ENCODE results near the gene SLAIN2. TPM values are rescaled to one million over a fixed set of nuclear protein-coding genes. Genes with fewer than 3 reads are reported as not detected.

SLAIN2 gene
- total RNA-seq, 1 donor, result 83.7 TPM

GRCh38 chr4:48372272-48372671 is 30.9 kb downstream of the SLAIN2 start:
- H3K9me3 ChIP-seq (ENCODE audit: low read depth, low read length), result no peaks in the 10 kb centered on the region
- H3K27me3 ChIP-seq (ENCODE audit: insufficient read depth, low read length), result no peaks in the 10 kb centered on the region
- H3K4me1 ChIP-seq (ENCODE audit: insufficient read depth, low read length), result no peaks in the 10 kb centered on the region
- no peak overlapping the region for H3K4me3 ChIP-seq (ENCODE audit: low read length)

DNA sequence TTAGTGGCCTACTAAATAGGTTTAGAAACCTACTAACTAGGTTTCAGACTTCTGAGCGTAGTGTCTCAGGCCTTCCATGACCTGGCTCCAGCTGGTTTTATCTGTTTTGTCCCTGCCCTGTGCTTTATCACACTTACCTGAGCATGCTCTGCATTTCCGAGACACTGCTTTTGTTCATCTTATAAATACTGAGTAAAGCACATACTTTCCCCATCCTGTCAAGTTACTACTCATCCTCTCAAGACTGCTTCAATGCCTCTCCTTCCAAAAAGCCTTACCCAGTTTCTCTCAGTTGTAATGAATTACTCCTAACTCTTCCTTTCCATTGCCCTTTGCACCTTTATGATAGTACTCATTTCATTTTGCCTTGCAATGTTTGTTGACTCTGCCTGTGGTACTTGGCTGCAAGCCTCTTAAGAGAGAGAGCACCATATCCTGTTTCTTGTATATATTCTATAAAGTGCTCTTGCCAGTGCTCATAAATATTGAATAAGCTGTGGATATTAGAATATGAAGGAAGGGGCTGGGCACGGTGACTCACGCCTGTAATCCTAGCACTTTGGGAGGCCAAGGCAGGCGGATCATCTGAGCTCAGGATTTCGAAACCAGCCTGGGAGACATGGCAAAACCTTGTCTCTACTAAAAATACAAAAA is 34.4 kb downstream of the SLAIN2 start:
- Histone ChIP-seq H3K4me1 (ENCODE audit: insufficient read depth, low read length) (peaks cover 11% of the 10 kb centered on the region), H3K27me3 (ENCODE audit: insufficient read depth, low read length) (no peaks in the 10 kb centered on the region), H3K4me3 (ENCODE audit: low read length) (no peak overlapping the region), H3K9me3 (ENCODE audit: low read depth, low read length) (no peaks in the 10 kb centered on the region)

GRCh38 chr4:48379587-48380180 is 38.4 kb downstream of the SLAIN2 start:
- H3K27me3 ChIP-seq (ENCODE audit: insufficient read depth, low read length), result no peaks in the 10 kb centered on the region
- peaks cover 17% of the 10 kb centered on the region for H3K4me1 ChIP-seq (ENCODE audit: insufficient read depth, low read length)
- H3K9me3 ChIP-seq (ENCODE audit: low read depth, low read length), result no peaks in the 10 kb centered on the region
- H3K4me3 ChIP-seq (ENCODE audit: low read length), result no peak overlapping the region

DNA sequence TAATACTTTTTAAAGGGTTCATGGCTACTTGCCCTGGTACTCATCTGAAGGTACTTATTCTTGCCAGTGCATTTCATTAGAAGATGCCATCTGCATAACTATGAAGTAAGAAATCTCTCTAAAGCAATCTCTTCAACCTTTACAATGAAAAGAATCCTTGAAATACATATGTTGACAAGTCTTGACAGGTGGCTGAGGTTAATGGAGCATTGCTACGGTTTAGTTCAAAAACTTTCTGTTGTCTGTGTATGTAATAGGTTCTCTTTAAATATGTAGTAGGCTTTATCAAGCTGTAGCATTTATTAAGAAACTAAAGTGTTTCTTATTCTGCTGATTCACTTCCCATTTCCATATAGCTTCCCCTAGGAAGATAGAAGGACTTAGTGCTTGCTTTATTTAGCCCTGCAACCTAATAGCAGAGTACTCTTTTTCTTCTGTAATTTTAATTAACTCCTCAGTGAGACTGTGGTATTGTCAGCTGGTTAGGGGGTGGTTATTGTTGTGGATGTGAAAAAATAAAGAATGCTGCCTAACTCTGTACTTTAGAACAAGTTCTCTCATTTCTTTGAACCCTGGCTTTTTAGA is 39.3 kb downstream of the SLAIN2 start:
- Histone ChIP-seq H3K4me3 (ENCODE audit: low read length) (no peak overlapping the region), H3K27me3 (ENCODE audit: insufficient read depth, low read length) (no peaks in the 10 kb centered on the region), H3K4me1 (ENCODE audit: insufficient read depth, low read length) (peaks cover 17% of the 10 kb centered on the region), H3K9me3 (ENCODE audit: low read depth, low read length) (no peaks in the 10 kb centered on the region)

- Histone ChIP-seq H3K27me3 (ENCODE audit: insufficient read depth, low read length) (no peaks in the 10 kb centered on the region), H3K4me1 (ENCODE audit: insufficient read depth, low read length) (no peaks in the 10 kb centered on the region), H3K4me3 (ENCODE audit: low read length) (no peak overlapping the region), H3K9me3 (ENCODE audit: low read depth, low read length) (no peaks in the 10 kb centered on the region)
Observed at GRCh38 chr4:48388525-48389154, 47.3 kb downstream of the SLAIN2 start.

DNA sequence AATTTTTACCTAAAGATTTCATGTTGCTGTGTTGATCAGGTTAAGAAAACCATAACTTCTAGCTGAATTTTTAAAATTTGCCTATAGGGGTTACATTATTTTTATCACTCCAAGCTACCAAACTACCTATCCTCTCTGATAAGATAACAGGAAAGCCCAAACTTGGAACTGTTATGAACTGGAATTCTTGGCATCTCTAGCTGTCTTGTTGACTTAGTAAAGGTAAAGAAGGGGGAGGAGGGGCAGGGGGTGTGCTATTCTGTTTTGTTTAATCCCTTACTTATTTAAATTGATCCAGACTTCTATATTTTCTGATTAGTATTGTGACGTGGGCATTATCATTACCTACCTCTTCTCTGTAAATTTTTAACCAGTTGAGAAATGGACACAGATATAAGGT is 54.7 kb downstream of the SLAIN2 start:
- Histone ChIP-seq H3K9me3 (ENCODE audit: low read depth, low read length) (no peaks in the 10 kb centered on the region), H3K4me1 (ENCODE audit: insufficient read depth, low read length) (no peaks in the 10 kb centered on the region), H3K27me3 (ENCODE audit: insufficient read depth, low read length) (no peaks in the 10 kb centered on the region), H3K4me3 (ENCODE audit: low read length) (no peak overlapping the region)

DNA sequence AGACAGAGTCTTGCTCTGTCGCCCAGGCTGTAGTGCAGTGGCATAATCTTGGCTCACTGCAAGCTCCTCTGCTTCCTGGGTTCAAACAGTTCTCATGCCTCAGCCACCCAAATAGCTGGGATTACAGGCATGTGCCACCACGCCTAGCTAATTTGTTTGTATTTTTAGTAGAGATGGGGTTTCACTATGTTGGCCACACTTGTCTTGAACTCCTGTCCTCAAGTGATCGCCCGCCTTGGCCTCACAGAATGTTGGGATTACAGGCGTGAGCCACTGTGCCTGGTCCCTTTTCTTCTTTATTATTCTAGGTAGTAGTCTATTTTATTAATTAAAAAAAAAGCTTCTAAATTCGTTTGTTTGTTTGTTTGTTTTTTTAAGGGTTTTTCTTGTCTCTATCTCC is 59.1 kb downstream of the SLAIN2 start:
- Histone ChIP-seq H3K9me3 (ENCODE audit: low read depth, low read length) (no peaks in the 10 kb centered on the region), H3K4me1 (ENCODE audit: insufficient read depth, low read length) (no peaks in the 10 kb centered on the region), H3K4me3 (ENCODE audit: low read length) (no peak overlapping the region), H3K27me3 (ENCODE audit: insufficient read depth, low read length) (no peaks in the 10 kb centered on the region)

DNA sequence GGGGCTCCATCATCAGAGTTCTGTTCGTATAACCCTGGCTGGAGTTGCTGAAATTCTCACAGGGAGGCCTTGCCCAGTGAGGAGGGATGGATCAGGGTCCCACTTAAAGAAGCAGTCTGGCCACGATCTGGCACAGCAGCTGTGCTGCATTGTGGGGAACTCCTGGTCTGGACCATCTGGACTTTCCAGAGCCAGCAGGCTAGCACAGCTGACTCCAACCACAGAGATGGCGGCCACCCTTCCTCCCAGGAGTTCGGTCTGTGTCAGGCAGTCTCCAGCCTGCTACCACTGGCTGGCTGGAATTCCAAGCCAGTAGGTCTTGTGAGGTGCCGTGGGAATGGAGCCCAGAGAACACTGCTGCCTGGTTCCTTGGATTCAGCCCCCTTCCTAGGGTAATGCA is 62.0 kb downstream of the SLAIN2 start:
- H3K4me3 ChIP-seq (ENCODE audit: low read length), result no peak overlapping the region
- no peaks in the 10 kb centered on the region for H3K4me1 ChIP-seq (ENCODE audit: insufficient read depth, low read length)
- H3K27me3 ChIP-seq (ENCODE audit: insufficient read depth, low read length), result no peaks in the 10 kb centered on the region
- no peaks in the 10 kb centered on the region for H3K9me3 ChIP-seq (ENCODE audit: low read depth, low read length)

DNA sequence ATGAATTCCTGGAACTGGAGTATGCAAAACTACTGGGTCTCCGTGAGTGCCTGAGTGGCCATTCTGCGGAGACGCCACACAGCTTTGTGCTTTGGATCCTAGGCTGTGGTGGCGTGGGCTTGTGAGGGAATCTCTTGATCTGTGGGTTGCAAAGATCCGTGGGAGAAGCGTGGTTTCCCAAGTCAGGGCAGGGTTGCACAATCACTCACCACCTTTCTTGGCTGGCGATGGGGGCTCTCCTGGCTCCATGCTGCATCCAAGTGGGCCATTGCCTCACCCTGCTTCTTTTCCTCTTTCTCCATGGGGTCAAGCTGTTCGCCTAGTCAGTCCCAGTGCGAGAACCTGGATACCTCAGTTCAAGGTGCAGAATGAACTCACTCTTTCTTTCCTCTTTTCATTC is 62.5 kb downstream of the SLAIN2 start:
- Histone ChIP-seq H3K4me1 (ENCODE audit: insufficient read depth, low read length) (no peaks in the 10 kb centered on the region), H3K27me3 (ENCODE audit: insufficient read depth, low read length) (no peaks in the 10 kb centered on the region), H3K9me3 (ENCODE audit: low read depth, low read length) (no peaks in the 10 kb centered on the region), H3K4me3 (ENCODE audit: low read length) (no peak overlapping the region)

GRCh38 chr4:48405924-48406323 is 64.6 kb downstream of the SLAIN2 start:
- H3K4me1 ChIP-seq (ENCODE audit: insufficient read depth, low read length), result no peaks in the 10 kb centered on the region
- H3K27me3 ChIP-seq (ENCODE audit: insufficient read depth, low read length), result no peaks in the 10 kb centered on the region
- H3K9me3 ChIP-seq (ENCODE audit: low read depth, low read length), result no peaks in the 10 kb centered on the region
- no peak overlapping the region for H3K4me3 ChIP-seq (ENCODE audit: low read length)

DNA sequence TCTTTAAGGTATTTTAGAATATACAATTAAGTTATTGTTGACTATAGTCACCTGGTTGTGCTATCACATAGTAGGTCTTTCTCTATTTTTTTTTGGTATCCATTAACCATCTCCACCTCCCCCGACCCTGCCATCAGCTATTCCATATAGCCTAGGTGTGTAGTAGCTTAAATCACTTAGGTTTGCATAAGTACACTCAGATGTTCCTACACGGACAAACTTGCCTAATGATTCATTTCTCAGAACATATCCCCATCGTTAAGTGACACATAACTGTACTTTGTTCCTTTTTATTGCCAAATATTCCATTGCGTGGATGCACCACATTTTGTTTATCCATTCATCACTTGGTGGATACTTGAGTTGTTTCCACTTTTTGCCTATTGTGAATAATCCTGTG is 67.9 kb downstream of the SLAIN2 start:
- H3K4me3 ChIP-seq (ENCODE audit: low read length), result no peak overlapping the region
- H3K9me3 ChIP-seq (ENCODE audit: low read depth, low read length), result no peaks in the 10 kb centered on the region
- no peaks in the 10 kb centered on the region for H3K27me3 ChIP-seq (ENCODE audit: insufficient read depth, low read length)
- no peaks in the 10 kb centered on the region for H3K4me1 ChIP-seq (ENCODE audit: insufficient read depth, low read length)

- H3K9me3 ChIP-seq (ENCODE audit: low read depth, low read length), result no peaks in the 10 kb centered on the region
- H3K4me1 ChIP-seq (ENCODE audit: insufficient read depth, low read length), result no peaks in the 10 kb centered on the region
- no peaks in the 10 kb centered on the region for H3K27me3 ChIP-seq (ENCODE audit: insufficient read depth, low read length)
- H3K4me3 ChIP-seq (ENCODE audit: low read length), result no peak overlapping the region
Observed at GRCh38 chr4:48410812-48411211, 69.5 kb downstream of the SLAIN2 start.

DNA sequence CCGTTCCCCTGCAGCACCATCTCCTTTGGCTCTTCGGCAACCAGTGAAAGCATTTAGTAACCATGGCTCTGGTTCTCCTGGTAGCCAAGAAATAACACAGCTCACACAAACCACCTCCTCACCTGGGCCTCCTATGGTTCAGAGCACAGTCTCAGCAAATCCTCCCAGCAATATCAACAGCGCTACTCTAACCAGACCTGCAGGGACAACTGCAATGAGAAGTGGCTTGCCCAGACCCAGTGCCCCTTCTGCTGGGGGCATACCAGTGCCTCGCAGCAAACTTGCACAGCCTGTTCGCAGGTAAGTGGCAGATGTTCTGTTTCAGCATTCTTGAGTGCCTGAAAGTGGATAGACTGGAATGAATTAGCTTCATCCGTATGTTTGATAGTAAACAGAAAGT is 78.8 kb downstream of the SLAIN2 start:
- Histone ChIP-seq H3K4me3 (ENCODE audit: low read length) (no peak overlapping the region), H3K27me3 (ENCODE audit: insufficient read depth, low read length) (no peaks in the 10 kb centered on the region), H3K9me3 (ENCODE audit: low read depth, low read length) (no peaks in the 10 kb centered on the region), H3K4me1 (ENCODE audit: insufficient read depth, low read length) (no peaks in the 10 kb centered on the region)

- Histone ChIP-seq H3K9me3 (ENCODE audit: low read depth, low read length) (no peaks in the 10 kb centered on the region), H3K4me3 (ENCODE audit: low read length) (no peak overlapping the region)
Observed at GRCh38 chr4:48421101-48421500, 79.8 kb downstream of the SLAIN2 start.

GRCh38 chr4:48428926-48429325 is 87.6 kb downstream of the SLAIN2 start:
- Histone ChIP-seq H3K4me1 (ENCODE audit: insufficient read depth, low read length) (peaks cover 5% of the 10 kb centered on the region), H3K9me3 (ENCODE audit: low read depth, low read length) (no peaks in the 10 kb centered on the region), H3K4me3 (ENCODE audit: low read length) (no peak overlapping the region), H3K27me3 (ENCODE audit: insufficient read depth, low read length) (no peaks in the 10 kb centered on the region)

More at GRCh38 chr4:48421101-48421500, 79.8 kb downstream of the SLAIN2 start:
- Histone ChIP-seq H3K4me1 (ENCODE audit: insufficient read depth, low read length) (no peaks in the 10 kb centered on the region), H3K27me3 (ENCODE audit: insufficient read depth, low read length) (no peaks in the 10 kb centered on the region)
